C4-2B (cell line): ENCODE results near the gene GRB10.

Experiments
- CTCF ChIP-seq: fragments of 450-650 bp; conservative IDR thresholded peaks from 2 replicates; pipeline ENCODE4 v1.5.1; 2017; ENCODE audit warnings: mild to moderate bottlenecking
- ZFX ChIP-seq: fragments of 450-650 bp; IDR thresholded peaks from 2 replicates; pipeline ENCODE4 v1.6.1; 2017

- no peak for TF ChIP-seq CTCF
- no peak for TF ChIP-seq ZFX
Observed at GRCh38 chr7:50748472-50748871, 34.2 kb downstream of the GRB10 start.
